ENCODE measurements around the gene MCM10. TPM values are rescaled to one million over a fixed set of nuclear protein-coding genes. Genes with fewer than 3 reads are reported as not detected.

The MCM10 gene
- total and polyA plus RNA-seq, 9 donors = 0.20 to 1.7 (median 0.53) TPM; not detected in 2

GRCh38 chr10:13136651-13137050 lies 24.7 kb upstream of the MCM10 start:
- H3K27ac ChIP-seq = no peak overlapping the region
- intact Hi-C loops (cut with DNase I) = no loop called here
- no peaks in the 10 kb centered on the region for H3K9me3 ChIP-seq
- WGBS, 3 donors = 93 to 95% (median 94%) methylated on average over 8 of the region's 8 CpGs
- no peaks in the 10 kb centered on the region for H3K36me3 ChIP-seq
- no peak overlapping the region for H3K4me3 ChIP-seq
- no peak for DNase-seq
- no peaks in the 10 kb centered on the region for H3K27me3 ChIP-seq
- TF ChIP-seq CTCF (IDR thresholded peaks at IDR 0.05) (no peak), EP300 (IDR thresholded peaks at IDR 0.05) (no peak), POLR2A (IDR thresholded peaks at IDR 0.05) (no peak)
- H3K4me1 ChIP-seq (ENCODE audit: insufficient read depth) = no peaks in the 10 kb centered on the region

- TF ChIP-seq EP300 (IDR thresholded peaks at IDR 0.05) = no peak
- no peak for TF ChIP-seq CTCF (IDR thresholded peaks at IDR 0.05)
- TF ChIP-seq POLR2A (IDR thresholded peaks at IDR 0.05) = no peak
- Histone ChIP-seq H3K27me3 (no peaks in the 10 kb centered on the region), H3K9me3 (no peaks in the 10 kb centered on the region), H3K36me3 (no peaks in the 10 kb centered on the region), H3K4me3 (no peak overlapping the region), H3K27ac (no peak overlapping the region), H3K4me1 (ENCODE audit: insufficient read depth) (no peaks in the 10 kb centered on the region)
- DNase-seq = no peak
- intact Hi-C loops (cut with DNase I) = no loop called here
- WGBS, 3 donors = 77 to 84% (median 77%) methylated on average over 7 of the region's 7 CpGs
Observed at GRCh38 chr10:13139150-13139549, 22.2 kb upstream of the MCM10 start.

- H3K4me3 ChIP-seq = no peak overlapping the region
- H3K9me3 ChIP-seq = no peaks in the 10 kb centered on the region
- no peaks in the 10 kb centered on the region for H3K4me1 ChIP-seq (ENCODE audit: insufficient read depth)
- no peak for DNase-seq
- no peak for TF ChIP-seq CTCF (IDR thresholded peaks at IDR 0.05)
- no peaks in the 10 kb centered on the region for H3K36me3 ChIP-seq
- 91 to 96% (median 96%) methylated on average over 2 of the region's 2 CpGs for WGBS, 3 donors
- H3K27me3 ChIP-seq = no peaks in the 10 kb centered on the region
- no peak overlapping the region for H3K27ac ChIP-seq
- intact Hi-C loops (cut with DNase I) = no loop called here
Observed at GRCh38 chr10:13139676-13140075, 21.7 kb upstream of the MCM10 start.

GRCh38 chr10:13140627-13141190 lies 20.6 kb upstream of the MCM10 start:
- Histone ChIP-seq H3K4me3 (no peak overlapping the region), H3K27me3 (no peaks in the 10 kb centered on the region), H3K36me3 (no peaks in the 10 kb centered on the region), H3K4me1 (ENCODE audit: insufficient read depth) (no peaks in the 10 kb centered on the region), H3K27ac (no peak overlapping the region), H3K9me3 (no peaks in the 10 kb centered on the region)
- no peak for TF ChIP-seq EP300 (IDR thresholded peaks at IDR 0.05)
- no peak for TF ChIP-seq CTCF (IDR thresholded peaks at IDR 0.05)
- TF ChIP-seq POLR2A (IDR thresholded peaks at IDR 0.05) = no peak
- intact Hi-C loops (cut with DNase I) = no loop called here
- 83 to 91% (median 85%) methylated on average over 4 of the region's 4 CpGs for WGBS, 3 donors
- no peak for DNase-seq
